H1 (cell line): ENCODE data around the gene CFAP107. TPM values are rescaled to one million over a fixed set of nuclear protein-coding genes. Genes with fewer than 3 reads are reported as not detected.

Experiments used
- CTCF ChIA-PET: fragments of 300-600 bp; sonication (Branson Sonifier 250); formaldehyde crosslinking; loops from one replicate; lab custom pipeline; 2021; ENCODE audit not compliant: partially characterized antibody; lab: Charles Lee
- POLR2A ChIA-PET: fragments of 300-600 bp; sonication (Branson Sonifier 250); formaldehyde crosslinking; loops from one replicate; lab custom pipeline; 2021; ENCODE audit warnings: inconsistent platforms; ENCODE audit not compliant: partially characterized antibody; lab: Charles Lee
- DNase-seq, 2 experiments: peaks; one replicate each; pipeline versions ENCODE4 v3.0.0 to v3.0.0-alpha.2; 2010 to 2022; ENCODE audit warnings: low spot score in 2 of 2, low read depth in 1 of 2, mixed read lengths in 1 of 2
- FAIRE-seq: peaks from 2 replicates; lab custom pipeline; 2011; peaks lifted over from hg19 to GRCh38; lab: Jason Lieb, UNC
- H2AFZ ChIP-seq: 2 replicates; pipeline ENCODE4 v1.8.1; 2012; ENCODE audit warnings: low read length, inconsistent platforms
- H2AK5ac ChIP-seq: 2 replicates; pipeline ENCODE4 v1.6.1; 2013; ENCODE audit warnings: low read depth, low read length
- H2BK120ac ChIP-seq: replicated peaks from 2 replicates; pipeline ENCODE3; 2013; ENCODE audit warnings: low read depth, low read length, inconsistent platforms
- H2BK12ac ChIP-seq: 2 replicates; pipeline ENCODE4 v1.6.1; 2013; ENCODE audit warnings: low read depth, low read length
- H2BK15ac ChIP-seq: 2 replicates; pipeline ENCODE4 v1.6.1; 2013; ENCODE audit warnings: low read length
- H2BK20ac ChIP-seq: 2 replicates; pipeline ENCODE4 v1.6.1; 2013; ENCODE audit warnings: low read length
- H2BK5ac ChIP-seq: 2 replicates; pipeline ENCODE4 v1.6.1; 2013; ENCODE audit warnings: low read depth, low read length
- H3K14ac ChIP-seq: 2 replicates; pipeline ENCODE4 v1.6.1; 2013; ENCODE audit warnings: inconsistent platforms; ENCODE audit not compliant: insufficient read length
- H3K18ac ChIP-seq: 2 replicates; pipeline ENCODE4 v1.6.1; 2013; ENCODE audit warnings: low read length; ENCODE audit errors: extremely low read depth
- H3K23ac ChIP-seq: 2 replicates; pipeline ENCODE4 v1.6.1; 2013; ENCODE audit warnings: inconsistent platforms; ENCODE audit not compliant: insufficient read length
- H3K23me2 ChIP-seq: 2 replicates; pipeline ENCODE4 v1.6.1; 2013; ENCODE audit warnings: low read depth, low read length
- H3K27ac ChIP-seq: 2 replicates; pipeline ENCODE4 v1.6.1; 2011; ENCODE audit warnings: low read depth, low read length, inconsistent platforms
- H3K27me3 ChIP-seq, 4 experiments: replicated peaks in 1 of 4; 1 replicate in 1 of 4; 2 replicates in 3 of 4; pipeline versions ENCODE4 v1.6.1 to v1.8.1; 2011 to 2013; ENCODE audit warnings: low read length in 3 of 4, mild to moderate bottlenecking in 3 of 4, inconsistent platforms in 2 of 4, mixed read lengths in 2 of 4, moderate library complexity in 1 of 4; ENCODE audit not compliant: control insufficient read depth in 3 of 4, insufficient read depth in 3 of 4; ENCODE audit errors: extremely low read depth in 1 of 4
- H3K36me3 ChIP-seq, 4 experiments: 2 replicates each; pipeline versions ENCODE4 v1.6.1 to v1.8.1; 2011 to 2013; ENCODE audit warnings: mild to moderate bottlenecking in 4 of 4, low read length in 3 of 4, moderate library complexity in 2 of 4, control low read depth in 1 of 4, inconsistent platforms in 1 of 4; ENCODE audit not compliant: insufficient read depth in 4 of 4, control insufficient read depth in 2 of 4
- H3K4ac ChIP-seq: replicated peaks from 2 replicates; pipeline ENCODE3; 2013; ENCODE audit warnings: low read length, low read depth, mixed read lengths, inconsistent platforms; ENCODE audit not compliant: insufficient read length
- H3K4me1 ChIP-seq, 4 experiments: replicated peaks in 1 of 4; 1 replicate in 1 of 4; 2 replicates in 3 of 4; pipeline versions ENCODE4 v1.6.1 to v1.8.1; 2011 to 2013; ENCODE audit warnings: low read length in 3 of 4, inconsistent platforms in 2 of 4, mixed read lengths in 1 of 4; ENCODE audit not compliant: insufficient read depth in 4 of 4, control insufficient read depth in 3 of 4
- H3K4me2 ChIP-seq, 2 experiments: 2 replicates each; pipeline versions ENCODE4 v1.6.1 to v1.8.1; 2011 to 2013; ENCODE audit warnings: low read depth in 2 of 2, low read length in 2 of 2, control low read depth in 1 of 2, inconsistent platforms in 1 of 2, mild to moderate bottlenecking in 1 of 2; ENCODE audit not compliant: insufficient read depth in 1 of 2
- H3K4me3 ChIP-seq, 4 experiments: fragments of 200-600, 300-600 bp in 1 of 4; sonication (generic), shearing (Covaris generic), sonication (Bioruptor Twin) in 1 of 4; 2 replicates each; pipeline versions ENCODE4 v1.5.1 to v1.8.1; 2011 to 2016; ENCODE audit warnings: low read length in 4 of 4, low read depth in 3 of 4, control low read depth in 2 of 4, inconsistent platforms in 2 of 4, mild to moderate bottlenecking in 2 of 4, mixed read lengths in 1 of 4, moderate library complexity in 1 of 4; ENCODE audit not compliant: insufficient read depth in 2 of 4; ENCODE audit errors: extremely low read depth in 1 of 4
- H3K56ac ChIP-seq: replicated peaks from 2 replicates; pipeline ENCODE3; 2013; ENCODE audit warnings: low read depth, mild to moderate bottlenecking, mixed read lengths, low read length, inconsistent platforms; ENCODE audit not compliant: insufficient read length
- H3K79me1 ChIP-seq: 2 replicates; pipeline ENCODE4 v1.6.1; 2013; ENCODE audit warnings: low read depth, low read length, control low read depth
- H3K79me2 ChIP-seq, 2 experiments: 2 replicates each; pipeline versions ENCODE4 v1.6.1 to v1.8.1; 2012 to 2013; ENCODE audit warnings: low read length in 2 of 2, mild to moderate bottlenecking in 2 of 2, inconsistent platforms in 1 of 2; ENCODE audit not compliant: insufficient read depth in 2 of 2, control insufficient read depth in 1 of 2
- H3K9ac ChIP-seq, 4 experiments: replicated peaks in 1 of 4; 1 replicate in 1 of 4; 2 replicates in 3 of 4; pipeline versions ENCODE4 v1.6.1 to v1.8.1; 2011 to 2013; ENCODE audit warnings: low read depth in 3 of 4, low read length in 3 of 4, control low read depth in 2 of 4, mild to moderate bottlenecking in 2 of 4, moderate library complexity in 2 of 4, inconsistent platforms in 1 of 4; ENCODE audit errors: extremely low read depth in 1 of 4
- H3K9me3 ChIP-seq, 2 experiments: 2 replicates each; pipeline versions ENCODE4 v1.6.1 to v1.8.1; 2012 to 2013; ENCODE audit warnings: mild to moderate bottlenecking in 2 of 2, moderate library complexity in 2 of 2, control low read depth in 1 of 2, inconsistent platforms in 1 of 2, low read depth in 1 of 2, low read length in 1 of 2, mixed read lengths in 1 of 2; ENCODE audit not compliant: insufficient read depth in 2 of 2
- H4K20me1 ChIP-seq, 2 experiments: replicated peaks in 1 of 2; 2 replicates each; pipeline versions ENCODE3 to v1.8.1; 2011 to 2013; ENCODE audit warnings: inconsistent platforms in 2 of 2, low read length in 2 of 2, mild to moderate bottlenecking in 1 of 2; ENCODE audit not compliant: insufficient read depth in 2 of 2, control insufficient read depth in 1 of 2
- H4K5ac ChIP-seq: 2 replicates; pipeline ENCODE4 v1.6.1; 2013; ENCODE audit warnings: low read length, low read depth, mixed read lengths, inconsistent platforms; ENCODE audit not compliant: insufficient read length
- H4K8ac ChIP-seq: 2 replicates; pipeline ENCODE4 v1.8.0; 2013; ENCODE audit warnings: mild to moderate bottlenecking, moderate library complexity, low read length, inconsistent platforms; ENCODE audit not compliant: insufficient read depth; ENCODE audit errors: extremely low read depth
- H4K91ac ChIP-seq: replicated peaks from 2 replicates; pipeline ENCODE3; 2013; ENCODE audit warnings: low read length, mixed read lengths, inconsistent platforms; ENCODE audit not compliant: insufficient read length
- CREB1 ChIP-seq: IDR thresholded peaks from 2 replicates; pipeline ENCODE4 v1.6.1; 2012; ENCODE audit warnings: inconsistent platforms
- GABPA ChIP-seq: IDR thresholded peaks from 2 replicates; pipeline ENCODE4 v1.6.1; 2011; ENCODE audit warnings: mild to moderate bottlenecking, low read length, moderate library complexity, borderline replicate concordance; ENCODE audit not compliant: insufficient read depth
- RAD21 ChIP-seq, 2 experiments: IDR thresholded peaks in 1 of 2; conservative IDR thresholded peaks in 1 of 2; 2 replicates each; pipeline ENCODE4 v1.6.1; 2011; ENCODE audit warnings: low read depth in 2 of 2, low read length in 2 of 2, improper control_type of control experiment in 1 of 2, inconsistent platforms in 1 of 2, mild to moderate bottlenecking in 1 of 2, moderate library complexity in 1 of 2
- SP2 ChIP-seq: IDR thresholded peaks from 2 replicates; pipeline ENCODE4 v1.6.1; 2012; ENCODE audit warnings: mild to moderate bottlenecking, low read length, inconsistent platforms
- TCF12 ChIP-seq: IDR thresholded peaks from 2 replicates; pipeline ENCODE4 v1.6.1; 2011; ENCODE audit warnings: low read depth, mild to moderate bottlenecking, low read length
- WGBS, 2 experiments: shearing (Covaris generic) in 1 of 2; methylation state at CpG; one replicate each; pipeline versions ENCODE4 v1.1.6 to v1.1.7; 2013 to 2015; ENCODE audit warnings: low lambda C conversion rate in 2 of 2, mixed read lengths in 2 of 2, inconsistent platforms in 1 of 2, low coverage in 1 of 2, missing lambda C conversion rate in 1 of 2; ENCODE audit not compliant: insufficient replicate concordance in 2 of 2, insufficient coverage in 1 of 2, insufficient read length in 1 of 2; ENCODE audit errors: extremely low coverage in 1 of 2, missing lambda C conversion rate in 1 of 2; 5-methylcytosine and 5-hydroxymethylcytosine counted together
- polyA plus RNA-seq, 7 experiments: library from polyadenylated mRNA; depleted of rRNA in 3 of 7; stranded (reverse) in 5 of 7; unstranded in 2 of 7; fragments of >200 nt in 5 of 7; fragments of 200-250 nt in 2 of 7; gene quantifications; 1 replicate in 5 of 7; 2 replicates in 1 of 7; 4 replicates in 1 of 7; pipeline versions ENCODE4 v1.2.1 to v1.2.3, GENCODE V29; 2011 to 2013; ENCODE audit warnings: missing spikeins in 2 of 7, mixed read lengths in 2 of 7
- total RNA-seq: library from RNA; stranded (reverse); fragmentation: NEBNext Ultra II Directional; extraction: Animal tissue kit (Norgen Biotek cat#: 25700); gene quantifications from 2 replicates; pipeline ENCODE4 v1.2.1, GENCODE V29; 2021

Gene CFAP107
- total and polyA plus RNA-seq, 2 of the 8 experiments (the other 6 are each of a cell fraction or from before 2014, with no cell fraction given) = 0.23 TPM; not detected in 1

- H2BK20ac ChIP-seq = no peak overlapping the region
- H3K56ac ChIP-seq = no peak overlapping the region
- H3K36me3 ChIP-seq = no peaks in the 10 kb centered on the region
- no peak overlapping the region for H3K18ac ChIP-seq
- H3K4me1 ChIP-seq = no peaks in the 10 kb centered on the region; a peak in 1 of 7 replicates
- H3K9ac ChIP-seq = no peak overlapping the region
- no peak for DNase-seq
- no peak overlapping the region for H3K14ac ChIP-seq
- no peak overlapping the region for H3K4me3 ChIP-seq
- H3K9me3 ChIP-seq = peaks cover 0 to 5% of the 10 kb centered on the region in 2 experiments; a peak in 1 of 4 replicates
- POLR2A ChIA-PET = interaction anchor here (1.1 kb wide), 1 partner anchor 9 kb away, joined by 3 read pairs; no protein-coding TSS in a partner anchor
- H2AK5ac ChIP-seq = no peak overlapping the region
- H2BK120ac ChIP-seq = no peak overlapping the region
- no peak overlapping the region for H2BK15ac ChIP-seq
- no peak overlapping the region for H2AFZ ChIP-seq
- H4K91ac ChIP-seq = no peak overlapping the region
- CTCF ChIA-PET = no interaction called here
- no peaks in the 10 kb centered on the region for H3K79me2 ChIP-seq
- no peaks in the 10 kb centered on the region for H3K79me1 ChIP-seq
- H4K8ac ChIP-seq = no peak overlapping the region
- H2BK12ac ChIP-seq = no peak overlapping the region
- no peak overlapping the region for H3K4ac ChIP-seq
- H3K23me2 ChIP-seq = no peaks in the 10 kb centered on the region
- no peak overlapping the region for H3K27ac ChIP-seq
- no peak overlapping the region for H3K4me2 ChIP-seq
- no peak for FAIRE-seq
- no peak overlapping the region for H2BK5ac ChIP-seq
- 86% methylated on average over 3 of the region's 3 CpGs; no CpG with 5 or more reads in 1 of the 2 experiments for WGBS, 2 experiments
- H3K23ac ChIP-seq = no peak overlapping the region
- no peaks in the 10 kb centered on the region for H4K20me1 ChIP-seq
- no peaks in the 10 kb centered on the region for H3K27me3 ChIP-seq
- H4K5ac ChIP-seq = no peak overlapping the region
- TF ChIP-seq SP2 (no peak), CREB1 (no peak), GABPA (no peak), RAD21 (IDR thresholded peaks at IDR 0.05 in 1 of 2, conservative IDR thresholded peaks at IDR 0.05 in 1 of 2; ENCODE audit: low read depth in 2 of 2, low read length in 2 of 2) (no peak), TCF12 (no peak)
These were observed 49.3 kb upstream of the CFAP107 start for GRCh38 chr1:12696658-12697057.
